NCI-H1105 treated with DMSO at 0.1 percent for 48 hours (cell line): Measurements from ENCODE around the gene ZC3H4.

Source experiments
- DNase-seq: peaks from one replicate; lab custom pipeline; 2025; lab: John Stamatoyannopoulos, UW

ZC3H4 gene

DNA sequence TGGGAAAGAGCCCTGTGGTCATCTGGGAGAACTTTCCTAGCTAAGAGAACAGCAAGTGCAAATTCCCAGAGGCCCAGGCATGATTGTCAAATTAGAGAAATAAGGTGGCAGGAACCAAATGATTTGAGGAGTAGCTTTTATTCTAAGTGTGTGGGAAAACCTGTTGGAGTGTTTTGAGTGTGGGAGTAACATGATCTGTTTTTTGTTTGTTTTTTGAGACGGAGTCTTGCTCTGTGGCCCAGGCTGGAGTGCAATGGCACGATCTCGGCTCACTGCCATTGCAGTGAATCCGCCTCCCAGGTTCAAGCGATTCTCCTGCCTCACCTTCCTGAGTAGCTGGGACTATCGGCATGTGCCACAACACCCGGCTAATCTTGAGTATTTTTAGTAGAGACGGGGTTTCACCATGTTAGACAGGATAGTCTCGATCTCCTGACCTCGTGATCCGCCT lies 19.5 kb upstream of the ZC3H4 start:
- DNase-seq = no peak

DNA sequence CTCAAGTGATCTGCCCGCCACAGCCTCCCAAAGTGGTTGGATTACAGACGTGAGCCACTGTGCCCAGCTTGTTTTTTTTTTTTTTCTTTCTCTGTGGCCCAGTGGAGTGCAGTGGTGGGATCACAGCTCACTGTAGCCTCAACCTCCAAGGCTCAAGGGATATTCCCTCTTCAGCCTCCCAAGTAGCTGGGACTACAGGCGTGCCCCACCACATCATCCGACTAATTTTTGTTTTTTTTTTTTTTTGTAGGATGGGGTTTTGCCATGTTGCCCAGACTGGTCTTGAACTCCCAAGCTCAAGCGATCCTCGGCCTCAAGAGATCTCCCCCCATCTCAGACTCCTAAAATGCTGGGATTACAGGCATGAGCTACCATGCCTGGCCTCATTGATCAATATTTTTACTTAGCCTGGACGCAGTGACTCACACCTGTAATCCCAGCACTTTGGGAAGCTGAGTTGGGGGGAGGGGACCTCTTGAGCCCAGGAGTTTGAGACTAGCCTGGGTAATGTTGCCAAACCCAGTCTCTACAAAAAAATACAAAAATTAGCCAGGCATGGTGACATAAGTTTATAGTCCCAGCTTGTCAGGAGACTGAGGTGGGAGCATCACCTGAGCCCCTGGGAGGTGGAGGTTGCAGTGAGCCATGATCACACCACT lies 18.7 kb upstream of the ZC3H4 start:
- no peak for DNase-seq

DNA sequence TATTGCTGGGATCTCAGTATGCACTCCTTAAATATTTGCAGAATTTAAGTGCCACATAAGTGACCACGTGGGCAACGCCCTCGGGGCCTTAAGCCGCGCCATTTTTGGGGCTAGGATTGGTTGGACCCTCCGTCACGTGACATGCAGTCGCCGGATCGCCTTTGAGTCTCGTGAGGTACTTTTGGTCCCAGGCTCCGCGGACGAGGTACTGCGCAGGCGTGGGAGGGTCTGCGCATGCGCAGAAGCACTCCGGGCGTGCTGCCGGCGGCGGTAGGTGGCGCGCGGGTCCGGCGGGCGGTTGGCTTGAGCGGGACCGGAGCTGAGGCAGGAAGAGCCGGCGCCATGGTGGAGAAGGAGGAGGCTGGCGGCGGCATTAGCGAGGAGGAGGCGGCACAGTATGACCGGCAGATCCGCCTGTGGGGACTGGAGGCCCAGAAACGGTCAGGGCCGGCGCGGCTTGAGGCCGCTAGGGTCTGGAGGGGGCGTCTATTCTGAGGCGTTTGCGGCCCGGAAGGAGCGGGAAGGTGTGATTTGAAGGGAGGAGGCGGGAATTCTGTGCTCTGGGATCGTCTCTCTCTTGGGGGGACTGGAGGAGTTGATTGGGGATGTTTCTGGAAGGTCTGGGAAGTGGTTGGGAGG lies 17.1 kb upstream of the ZC3H4 start, which contains the start of gene SAE1:
Gene SAE1 (plus strand): TSS at position 247 of the 639 bp plus-strand sequence. CDS start 96 bp downstream, at position 343.
- DNase-seq = peak; percentile 95

DNA sequence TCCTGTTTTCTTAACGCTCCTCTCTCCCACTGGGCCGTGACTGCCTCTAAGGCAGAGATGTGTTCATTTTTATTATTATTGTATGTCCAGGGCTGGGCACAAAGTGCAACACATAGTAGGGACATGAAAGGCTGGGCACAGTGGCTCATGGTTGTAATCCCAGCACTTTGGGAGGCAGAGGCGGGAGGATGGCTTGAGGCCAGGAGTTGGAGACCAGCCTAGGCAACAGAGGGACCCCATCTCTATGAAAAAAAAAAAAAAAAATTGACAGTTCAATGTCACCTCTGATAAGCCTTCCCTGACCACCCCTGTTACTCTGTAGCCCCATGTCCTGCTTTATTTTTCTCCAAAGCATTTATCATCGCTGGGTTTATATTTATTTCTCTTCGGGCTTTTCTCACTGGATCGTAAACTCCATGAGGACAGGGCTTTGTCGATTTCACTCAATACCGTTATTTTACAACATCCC lies 16.6 kb upstream of the ZC3H4 start:
- DNase-seq = no peak

DNA sequence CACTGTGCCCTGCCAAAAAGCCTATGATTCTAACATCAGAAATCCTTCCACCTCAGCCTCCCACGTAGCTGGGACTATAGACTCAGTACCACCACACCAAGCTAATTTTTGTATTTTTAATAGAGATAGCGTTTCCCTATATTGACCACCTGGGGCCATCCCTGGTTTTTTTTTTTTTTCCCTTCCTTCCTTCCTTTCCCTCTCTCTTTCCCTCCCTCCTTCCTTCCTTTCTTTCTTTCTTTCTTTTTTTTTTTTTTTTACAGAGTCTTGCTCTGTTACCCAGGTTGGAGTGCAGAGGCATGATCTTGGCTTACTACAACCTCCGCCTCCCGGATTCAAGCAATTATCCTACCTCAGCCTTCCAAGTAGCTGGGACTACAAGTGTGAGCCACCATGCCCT lies 16.0 kb upstream of the ZC3H4 start:
- DNase-seq = no peak

DNA sequence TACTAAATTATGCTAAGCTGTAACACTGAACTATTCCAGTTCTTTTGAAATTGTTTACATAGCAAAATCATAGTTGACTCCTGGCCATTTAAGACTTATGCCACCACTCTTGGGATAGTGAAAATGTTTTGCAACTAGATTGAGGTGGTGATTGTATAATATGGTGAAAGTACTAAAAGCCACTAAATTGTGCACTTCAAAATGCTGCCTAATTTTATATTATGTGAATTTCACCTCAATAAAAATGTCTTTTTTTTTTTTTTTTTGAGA lies 12.0 kb upstream of the ZC3H4 start:
- DNase-seq = no peak

DNA sequence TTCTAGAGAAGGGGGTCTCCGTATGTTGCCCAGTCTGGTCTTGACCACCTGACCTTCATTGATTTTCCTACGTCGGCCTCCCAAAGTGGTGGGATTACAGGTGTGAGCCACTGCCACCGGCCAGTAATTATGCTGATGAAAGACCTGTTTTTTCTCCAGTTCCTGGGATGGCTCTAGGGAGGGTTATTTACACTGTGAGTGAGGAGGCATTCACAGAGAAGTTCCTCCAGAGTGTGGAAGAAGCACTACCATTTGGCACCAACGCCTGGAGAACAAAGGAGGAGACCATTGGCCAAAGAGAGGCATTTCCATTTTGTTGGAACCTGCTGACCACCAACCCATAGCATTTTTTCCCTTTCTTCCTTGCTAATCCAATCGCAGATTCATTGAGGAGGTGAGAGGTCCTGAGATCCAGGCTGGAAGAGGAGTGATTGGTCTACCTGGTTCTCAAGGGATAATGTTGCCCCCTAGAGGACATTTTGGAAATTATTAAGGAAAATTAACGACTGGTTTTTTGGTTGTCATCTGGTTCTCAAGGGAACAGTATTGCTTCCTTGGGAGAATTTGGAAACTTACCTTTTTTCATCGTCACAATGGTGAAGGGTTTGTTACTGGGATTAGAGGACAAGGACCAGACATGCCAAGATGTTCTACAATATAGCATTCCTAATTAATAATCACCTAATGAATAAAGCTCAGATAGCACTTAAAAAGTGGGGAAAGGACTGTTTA lies 11.5 kb upstream of the ZC3H4 start:
- DNase-seq = peak; percentile 70

DNA sequence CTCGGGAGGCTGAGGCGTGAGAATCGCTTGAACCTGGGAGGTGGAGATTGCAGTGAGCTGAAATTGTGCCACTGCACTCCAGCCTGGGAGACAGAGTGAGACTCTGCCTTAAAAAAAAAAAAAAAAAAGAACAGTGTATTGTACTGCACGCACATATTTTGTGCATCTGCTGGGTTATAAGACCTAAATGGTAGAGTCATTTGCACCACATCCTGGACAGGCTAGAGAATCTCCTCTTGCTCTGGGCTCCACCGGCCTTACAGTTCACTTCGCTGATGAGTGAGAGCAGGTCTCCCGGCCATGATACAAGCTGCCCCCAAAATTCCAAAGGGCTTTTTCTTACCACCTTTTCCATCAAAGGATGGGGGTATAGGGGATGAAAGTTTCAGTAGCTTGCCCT lies 9.8 kb upstream of the ZC3H4 start:
- DNase-seq = no peak

DNA sequence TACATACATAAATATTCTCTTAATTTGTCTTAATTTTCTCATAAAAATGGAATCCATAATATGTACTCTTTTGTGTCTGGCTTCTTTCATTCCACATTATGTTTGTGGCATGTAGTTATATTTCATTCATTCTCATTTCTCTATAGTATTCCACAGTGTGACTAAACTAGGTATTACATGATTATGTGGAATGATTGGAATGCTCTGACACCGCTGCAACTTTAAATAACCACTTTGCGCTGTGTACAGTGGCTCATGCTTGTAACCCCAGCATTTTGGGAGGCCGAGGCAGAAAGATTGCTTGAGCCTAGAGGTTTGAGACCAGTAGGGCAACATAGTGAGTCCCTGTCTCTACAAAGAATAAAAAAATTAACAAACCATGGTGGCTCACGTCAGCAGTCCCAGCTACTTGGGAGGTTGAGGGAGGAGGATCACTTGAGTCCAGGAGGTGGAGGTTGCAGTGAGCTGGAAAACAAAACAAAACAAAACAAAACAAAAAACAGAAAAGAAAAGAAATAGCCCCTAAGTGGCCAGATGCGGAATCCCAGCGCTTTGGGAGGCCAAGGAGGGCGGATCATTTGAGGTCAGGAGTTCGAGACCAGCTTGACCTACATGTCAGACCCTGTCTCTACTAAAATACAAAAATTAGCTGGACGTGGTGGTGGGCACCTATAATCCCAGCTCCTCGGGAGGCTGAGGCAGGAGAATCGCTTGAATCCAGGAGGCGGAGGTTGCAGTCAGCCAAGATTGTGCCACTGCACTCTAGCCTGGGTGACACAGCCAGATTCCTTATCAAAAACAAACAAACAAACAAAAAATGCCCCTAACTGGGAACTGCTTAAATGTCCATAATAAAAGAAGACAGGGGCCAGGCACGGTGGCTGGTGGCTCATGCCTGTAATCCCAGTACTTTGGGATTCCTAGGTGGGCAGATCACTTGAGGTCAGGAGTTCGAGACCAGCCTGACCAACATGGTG lies 9.1 kb upstream of the ZC3H4 start:
- DNase-seq = no peak

DNA sequence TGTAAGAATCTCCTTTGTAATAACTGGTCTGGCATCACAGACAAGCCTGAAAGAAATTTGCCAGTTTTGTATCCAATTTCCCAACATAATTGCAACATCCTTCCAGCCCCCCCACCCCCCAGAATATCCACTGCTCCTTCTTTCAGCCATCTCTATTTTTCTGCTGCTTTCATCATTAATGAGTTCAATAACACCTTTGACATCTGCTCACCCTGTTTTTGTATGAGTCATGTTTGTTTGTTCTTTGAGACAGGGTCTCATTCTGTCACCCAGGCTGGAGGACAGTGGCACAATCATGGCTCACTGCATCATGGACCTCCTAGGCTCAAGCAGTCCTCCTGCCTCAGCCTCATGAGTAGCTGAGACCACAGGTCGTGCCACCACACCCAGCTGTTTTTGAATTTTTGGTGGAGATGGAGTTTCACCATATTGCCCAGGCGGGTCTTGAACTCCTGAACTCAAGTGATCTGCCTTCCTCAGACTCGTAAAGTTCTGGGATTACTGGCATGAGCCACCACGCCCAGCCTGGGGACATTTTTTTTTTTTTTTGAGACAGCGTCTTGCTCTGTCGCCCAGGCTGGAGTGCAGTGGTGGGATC lies 7.0 kb upstream of the ZC3H4 start:
- no peak for DNase-seq

DNA sequence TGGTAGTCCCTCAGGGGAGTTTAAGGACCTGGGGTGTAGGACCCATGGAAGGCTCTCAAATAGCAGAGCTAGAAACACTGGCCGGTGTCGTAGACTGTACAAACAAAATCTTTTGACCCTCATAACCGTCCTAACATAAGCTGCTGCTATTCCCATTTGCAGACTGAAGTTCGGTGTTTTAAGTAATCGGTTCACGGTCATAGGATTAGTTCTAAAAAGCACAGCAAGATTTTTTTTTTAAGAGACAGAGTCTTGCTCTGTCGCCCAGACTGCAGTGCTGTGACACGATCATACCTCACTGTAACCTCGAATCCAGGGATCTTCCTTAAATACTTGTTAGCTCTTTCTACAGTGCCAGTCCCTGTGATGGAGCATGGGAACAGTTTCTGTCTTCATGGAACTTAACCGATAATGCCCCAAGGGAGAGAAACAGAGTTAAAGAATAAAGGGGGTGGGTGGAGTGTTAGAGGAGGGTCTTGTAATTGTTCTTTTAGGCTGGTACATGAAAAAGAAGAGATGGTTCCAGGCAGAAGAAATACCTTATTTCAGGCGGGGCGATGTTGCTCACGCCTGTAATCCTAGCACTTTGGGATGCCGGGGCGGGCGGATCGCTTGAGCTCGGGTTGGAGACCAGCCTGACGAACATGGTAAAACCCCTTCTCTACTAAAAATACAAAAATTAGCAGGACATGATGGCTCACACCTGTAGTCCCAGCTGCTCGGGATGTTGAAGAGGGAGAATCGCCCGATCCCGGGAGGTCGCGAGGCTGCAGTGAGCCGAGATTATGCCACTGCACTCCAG lies 475 bp upstream of the ZC3H4 start:
- peak; percentile 70 for DNase-seq

DNA sequence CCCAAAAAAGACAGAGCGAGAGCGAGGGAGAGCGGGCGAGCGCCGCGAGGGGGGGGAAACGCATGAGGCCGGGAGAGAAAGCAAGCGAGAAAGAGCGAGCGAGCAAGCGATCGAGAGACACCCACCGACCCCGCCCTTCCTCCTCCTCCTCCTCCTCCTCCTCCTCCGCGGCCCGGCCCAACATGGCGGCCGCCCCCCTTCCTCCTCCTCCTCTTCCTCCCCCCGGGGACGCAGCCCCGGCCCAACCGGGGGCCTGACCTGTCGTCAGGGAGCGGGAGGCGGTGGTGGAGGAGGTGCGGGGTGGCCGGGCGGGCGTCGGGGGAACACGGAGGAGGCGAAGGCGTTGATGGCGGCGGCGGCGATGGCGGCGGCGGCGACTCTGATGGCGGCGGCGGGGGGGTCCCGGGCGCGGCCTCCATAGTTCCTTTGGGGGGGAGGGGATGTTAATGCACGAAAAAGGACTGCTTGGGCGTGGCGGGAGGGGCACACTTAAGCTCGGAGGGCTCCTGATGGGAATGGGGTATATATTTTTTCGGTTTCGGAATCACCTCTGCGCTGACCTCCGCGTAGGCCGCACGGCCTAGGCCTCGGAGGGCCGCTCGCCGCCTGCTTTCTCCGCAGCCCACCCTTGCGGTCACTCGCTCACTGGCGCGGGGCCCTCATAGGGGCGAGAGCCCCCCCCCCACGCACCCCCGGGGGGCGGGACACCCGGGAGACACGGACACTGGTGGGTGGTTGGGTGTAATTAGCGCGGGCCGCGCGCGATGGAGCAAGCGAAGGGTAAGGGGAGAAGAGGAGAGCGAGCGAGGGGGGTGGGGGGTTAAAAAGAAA lies 1.2 kb downstream of the ZC3H4 start:
- peak; percentile 72 for DNase-seq

DNA sequence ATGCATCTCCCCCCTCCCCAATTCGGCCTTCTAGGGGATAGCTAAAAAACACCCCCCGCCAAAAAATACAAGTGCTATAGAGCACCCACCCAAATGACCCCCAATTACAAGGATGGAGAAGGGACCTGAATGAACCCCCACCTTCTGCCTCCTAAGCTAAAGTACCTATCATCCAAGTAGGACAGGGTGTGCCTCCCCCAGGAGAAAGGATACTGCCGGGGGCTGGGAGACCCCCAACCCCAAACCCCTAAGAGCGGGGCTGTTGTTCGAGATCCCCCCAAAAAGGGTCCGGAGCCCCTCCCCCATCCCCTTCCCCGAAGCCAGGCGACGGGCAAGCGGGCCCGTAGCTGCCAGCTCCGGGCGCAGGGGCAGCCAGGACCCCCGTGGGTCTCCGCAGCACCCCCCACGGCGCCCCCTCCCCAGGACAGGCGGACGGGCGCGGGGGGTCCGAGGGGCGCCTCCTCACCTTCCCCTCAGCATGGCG lies 1.9 kb downstream of the ZC3H4 start:
- DNase-seq = no peak

DNA sequence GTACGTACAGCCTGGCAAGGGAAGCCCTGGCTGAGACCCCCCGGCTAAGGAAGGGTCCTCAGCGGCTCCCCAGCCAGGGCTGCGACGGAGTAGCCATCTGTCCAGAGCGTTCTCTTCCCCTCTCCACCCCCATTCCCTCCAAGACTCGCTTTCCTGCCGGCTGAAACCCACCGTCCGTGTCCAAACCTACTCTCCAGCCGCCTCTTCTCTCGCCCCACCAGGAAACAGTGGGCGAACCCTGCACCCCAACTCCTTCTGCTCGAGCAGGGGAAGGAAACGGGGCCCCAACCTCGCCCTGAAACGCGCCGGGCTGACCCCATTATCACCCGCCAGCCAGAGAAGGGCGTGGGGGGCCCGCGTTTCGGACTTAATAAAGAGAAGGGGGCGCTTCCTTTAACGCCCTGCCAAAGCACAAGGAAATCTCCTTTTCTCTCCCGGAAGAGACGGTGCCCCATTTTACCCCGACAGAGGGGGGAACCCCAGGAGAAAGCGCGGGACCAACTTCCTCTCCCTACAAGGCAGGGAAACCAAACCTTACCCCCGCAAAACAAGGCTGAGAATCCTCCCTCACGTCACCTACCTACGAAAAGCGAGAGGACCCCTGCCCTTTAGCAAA lies 2.5 kb downstream of the ZC3H4 start:
- DNase-seq = no peak

DNA sequence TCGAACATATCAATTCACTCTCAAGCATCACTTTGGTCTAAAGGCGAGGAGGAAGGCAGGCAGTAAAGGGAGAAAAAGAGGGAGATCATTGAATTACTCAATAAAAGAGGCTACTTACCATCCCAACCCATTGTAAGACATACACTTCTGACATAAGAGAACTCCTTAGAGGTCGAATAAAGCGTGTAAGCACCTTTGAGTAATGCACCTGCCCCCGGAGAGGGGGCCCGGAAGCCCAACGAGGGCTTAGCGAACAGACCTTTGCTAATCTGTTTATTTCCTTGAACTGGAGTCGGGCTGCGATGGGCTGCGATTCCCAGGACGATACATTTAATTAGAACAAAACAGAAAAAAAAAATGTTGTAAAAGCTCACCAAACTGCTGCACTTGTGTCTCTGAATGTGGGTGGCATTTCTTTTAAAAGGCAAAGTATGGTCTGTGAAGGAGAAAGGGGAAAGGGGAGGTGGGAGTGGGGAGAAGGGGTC lies 3.0 kb downstream of the ZC3H4 start:
- DNase-seq = no peak

DNA sequence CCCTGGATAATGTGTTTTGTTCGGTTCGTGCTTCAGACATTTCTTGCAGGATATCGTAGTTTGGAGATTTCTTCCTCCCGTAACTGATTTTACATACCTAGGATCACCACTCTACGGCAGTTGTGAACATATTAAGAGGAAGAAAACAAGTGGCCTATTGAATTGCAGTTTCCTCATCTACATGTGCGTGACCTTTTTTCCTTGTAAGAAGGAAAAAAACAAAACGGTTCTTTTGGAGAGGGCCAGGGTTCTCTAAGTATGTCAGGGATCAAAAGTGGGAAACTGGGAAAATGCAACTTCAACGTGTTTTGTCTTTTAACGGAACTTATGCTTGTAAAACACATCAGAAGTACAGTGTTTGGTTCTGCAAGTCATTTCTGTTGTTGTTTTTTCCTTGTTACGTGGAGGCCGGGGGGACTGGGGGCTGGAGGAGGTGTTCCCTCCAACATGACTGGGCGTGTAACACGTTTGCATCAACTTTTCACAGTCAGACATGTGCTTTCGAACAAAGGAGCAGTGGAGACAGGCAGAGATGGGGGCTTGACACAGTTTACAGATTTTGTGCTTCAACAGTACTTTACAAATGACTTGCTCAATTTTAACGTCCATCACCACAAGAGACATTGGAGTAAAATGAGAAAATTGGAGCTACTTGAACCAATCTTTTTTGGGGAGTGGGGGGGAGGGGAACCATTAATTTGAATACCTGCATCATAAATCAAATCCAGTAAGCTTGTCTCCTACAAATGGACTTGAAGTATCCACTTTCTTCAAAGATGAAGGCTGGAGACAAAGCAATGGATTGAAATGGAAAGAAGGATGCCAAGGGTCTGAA lies 3.8 kb downstream of the ZC3H4 start:
- DNase-seq = no peak

DNA sequence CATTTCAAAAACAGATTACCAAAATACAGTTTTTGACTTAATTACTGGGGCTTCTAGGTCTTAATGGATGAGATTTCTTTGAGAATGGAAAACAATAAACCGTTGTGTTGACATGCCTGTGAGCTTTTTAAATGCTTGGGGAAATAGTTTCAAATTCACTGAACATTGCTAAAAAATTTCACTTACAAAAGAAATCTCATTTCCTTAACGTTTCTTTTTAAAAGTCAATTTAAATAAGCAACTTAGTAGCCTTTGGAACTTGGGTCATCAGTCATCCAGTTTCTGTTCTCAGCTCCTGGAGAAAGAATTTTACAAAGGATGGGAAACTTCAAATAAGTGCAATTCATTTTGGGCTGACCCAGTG lies 4.4 kb downstream of the ZC3H4 start:
- DNase-seq = no peak
